GM11168 (cell line): ENCODE data around the gene ERVW-1.
"Not testable (repeated sequence)": the region's sequence is repeated elsewhere in the genome, so short reads cannot be mapped to it uniquely, and the experiment has no call there.

Source experiments
- in situ Hi-C: fragments of 300-500 bp; cut with MboI; formaldehyde crosslinking; loops from one replicate; pipeline ENCODE4 v1.12.0; 2022; ENCODE audit warnings: low sequenced_read_pairs; ENCODE audit not compliant: unreplicated experiment

Gene ERVW-1

GRCh38 chr7:92477681-92478080 is at the start of gene ERVW-1:
ERVW-1 (minus strand) TSS chr7:92477946; CDS start chr7:92470381, 7,565 bp downstream.
- in situ Hi-C loops: not testable (repeated sequence)

GRCh38 chr7:92523110-92523509 is 45.4 kb upstream of the ERVW-1 start:
- in situ Hi-C loops: no loop called here

- in situ Hi-C loops: no loop called here
Observed at GRCh38 chr7:92520024-92520423, 42.3 kb upstream of the ERVW-1 start.

DNA sequence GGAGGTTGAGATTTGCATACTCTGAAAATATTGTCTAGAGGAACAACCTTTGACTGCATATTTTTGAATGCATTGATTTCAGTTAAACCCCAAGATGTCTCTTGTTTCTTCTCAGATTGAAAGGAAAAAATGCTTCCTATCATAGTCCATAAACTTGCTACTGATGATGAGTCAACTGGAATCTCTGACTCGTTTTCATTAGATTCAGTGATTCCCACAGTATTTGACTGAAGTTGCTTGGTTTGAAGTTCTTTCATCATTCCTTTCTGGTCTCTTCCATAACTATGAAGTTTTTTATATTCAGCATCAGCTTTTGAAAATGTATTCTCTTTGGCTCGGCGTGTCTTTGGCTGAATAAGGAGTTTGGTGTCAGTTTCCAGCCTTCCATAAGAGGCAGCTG is 39.9 kb upstream of the ERVW-1 start:
- in situ Hi-C loops: no loop called here

DNA sequence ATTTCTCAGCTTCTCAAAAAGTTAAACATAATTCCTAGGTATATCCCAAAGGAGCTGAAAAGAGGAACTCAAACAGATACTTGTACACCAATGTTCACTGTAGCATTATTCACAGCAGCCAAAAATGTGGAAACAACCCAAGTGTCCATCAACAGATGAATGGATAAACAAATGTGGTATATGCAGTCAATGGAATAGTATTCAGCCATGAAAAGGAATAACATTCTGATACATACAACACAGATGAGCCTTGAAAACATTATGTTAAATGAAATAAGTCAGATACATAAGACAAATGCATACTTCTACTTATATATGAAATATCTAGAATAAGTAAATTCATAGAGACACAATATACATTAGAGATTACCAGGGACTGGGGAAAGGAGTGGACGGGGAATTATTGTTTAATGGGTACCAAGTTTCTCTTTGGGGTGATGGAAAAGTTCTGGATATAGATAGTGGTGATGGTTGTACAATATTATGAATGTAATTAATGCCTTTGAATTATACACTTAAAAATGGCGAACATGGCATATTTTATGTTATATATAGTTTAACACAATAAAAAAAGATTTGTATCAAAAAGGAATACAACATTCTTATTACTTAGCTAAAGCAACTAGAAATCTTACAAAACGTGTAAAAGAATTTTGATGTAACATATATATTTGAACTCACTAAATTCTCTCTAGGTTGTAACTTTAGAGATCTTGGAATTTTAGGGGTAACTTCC is 35.6 kb upstream of the ERVW-1 start:
- in situ Hi-C loops: no loop called here

GRCh38 chr7:92508946-92509345 is 31.2 kb upstream of the ERVW-1 start:
- in situ Hi-C loops: no loop called here

GRCh38 chr7:92506363-92506762 is 28.6 kb upstream of the ERVW-1 start:
- in situ Hi-C loops: no loop called here

GRCh38 chr7:92504563-92504962 is 26.8 kb upstream of the ERVW-1 start:
- in situ Hi-C loops: no loop called here

DNA sequence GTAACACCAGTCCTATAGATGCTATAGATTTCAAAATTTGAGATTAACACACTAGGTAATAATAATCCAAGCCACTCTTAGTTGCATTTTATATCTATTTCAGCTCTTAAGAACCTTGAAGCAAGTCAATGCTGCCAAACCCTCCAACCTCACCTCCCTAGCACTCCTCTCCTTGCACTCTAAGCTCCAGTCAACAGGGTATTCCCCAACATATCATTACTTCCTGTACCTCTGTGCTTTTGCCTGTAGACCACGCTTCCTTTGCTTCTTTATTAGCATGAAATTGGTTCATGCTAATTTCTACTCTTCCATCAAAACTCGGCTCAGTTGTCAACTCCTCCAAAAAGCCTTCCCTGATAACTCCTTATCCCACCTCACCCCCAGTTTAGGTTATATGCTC is 26.0 kb upstream of the ERVW-1 start:
- in situ Hi-C loops: no loop called here

- in situ Hi-C loops: no loop called here
Observed at GRCh38 chr7:92498557-92498956, 20.8 kb upstream of the ERVW-1 start.

- in situ Hi-C loops: no loop called here
Observed at GRCh38 chr7:92496876-92497275, 19.1 kb upstream of the ERVW-1 start.

- in situ Hi-C loops: no loop called here
Observed at GRCh38 chr7:92489634-92490033, 11.9 kb upstream of the ERVW-1 start.

- in situ Hi-C loops: no loop called here
Observed at GRCh38 chr7:92487804-92488203, 10.1 kb upstream of the ERVW-1 start.

DNA sequence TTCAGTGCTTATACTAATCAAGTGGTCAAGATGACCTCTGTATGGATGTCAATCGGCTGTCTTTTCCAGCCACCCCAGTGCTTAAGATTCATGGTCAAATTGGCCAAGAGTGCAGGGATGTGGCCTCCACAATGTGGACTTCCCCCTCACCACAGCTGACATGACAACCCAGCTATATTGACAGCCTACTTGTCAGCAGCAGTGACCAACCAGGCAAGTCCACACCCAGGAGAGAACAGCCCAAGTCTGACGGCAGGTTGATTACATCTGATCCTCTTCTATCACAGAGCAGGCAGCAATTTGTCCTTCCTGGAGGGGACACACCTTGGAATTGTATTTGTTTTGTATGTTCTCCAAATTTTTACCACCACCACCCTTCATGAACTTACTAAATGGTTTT is 8.2 kb upstream of the ERVW-1 start:
- in situ Hi-C loops: no loop called here

- in situ Hi-C loops: no loop called here
Observed at GRCh38 chr7:92485267-92485892, 7.6 kb upstream of the ERVW-1 start.

DNA sequence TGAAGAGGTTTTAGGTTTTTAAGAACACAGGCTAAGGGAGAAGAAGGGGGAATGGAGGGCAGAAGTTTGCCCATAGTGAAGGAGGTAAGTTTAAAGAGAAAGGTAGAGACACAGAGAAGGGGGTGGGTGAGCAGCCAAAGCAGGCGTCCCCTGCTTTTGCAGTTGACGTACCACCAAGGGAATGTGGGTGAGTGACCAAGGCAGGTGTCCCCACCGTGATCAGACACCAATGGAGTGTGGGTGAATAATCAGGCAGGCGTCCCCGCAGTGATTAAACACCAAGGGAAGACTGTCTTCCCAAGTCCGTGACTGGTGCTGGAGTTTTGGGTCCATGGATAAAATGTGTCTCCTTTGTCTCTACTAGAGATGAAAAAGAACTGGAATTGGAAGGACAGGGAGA is 6.5 kb upstream of the ERVW-1 start:
- in situ Hi-C loops: not testable (repeated sequence)

GRCh38 chr7:92483624-92484023 is 5.9 kb upstream of the ERVW-1 start:
- in situ Hi-C loops: not testable (repeated sequence)

DNA sequence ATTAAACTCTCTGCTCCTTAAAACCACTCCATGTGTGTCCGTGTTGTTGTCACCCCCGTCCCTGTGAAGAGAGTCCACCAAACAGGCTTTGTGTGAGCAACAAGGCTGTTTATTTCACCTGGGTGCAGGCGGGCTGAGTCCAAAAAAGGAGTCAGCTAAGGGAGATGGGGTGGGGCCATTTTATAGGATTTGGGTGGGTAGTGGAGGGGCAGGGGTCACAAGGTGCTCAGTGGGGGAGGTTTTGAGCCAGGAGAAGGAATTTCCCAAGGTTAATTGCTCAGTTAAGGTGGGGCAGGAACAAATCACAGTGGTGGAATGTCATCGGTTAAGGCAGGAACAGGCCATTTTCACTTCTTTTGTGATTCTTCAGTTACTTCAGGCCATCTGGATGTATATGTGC is 1.4 kb upstream of the ERVW-1 start:
- in situ Hi-C loops: not testable (repeated sequence)

- in situ Hi-C loops: no loop called here
Observed at GRCh38 chr7:92478711-92479110, 965 bp upstream of the ERVW-1 start.

GRCh38 chr7:92478095-92478494 is 349 bp upstream of the ERVW-1 start:
- in situ Hi-C loops: no loop called here

GRCh38 chr7:92475851-92476590 is 1.7 kb downstream of the ERVW-1 start:
- in situ Hi-C loops: not testable (repeated sequence)
